Lower leg skin (tissue), 3 donors: ENCODE measurements around the gene WT1.

Experiments
- POLR2A ChIP-seq, 2 donors: fragments of 450-650 bp; IDR thresholded peaks; one replicate each; pipeline ENCODE4 v1.6.1; 2016 to 2017; ENCODE audit warnings: antibody characterized with exemption in 2 of 2, mild to moderate bottlenecking in 1 of 2, moderate library complexity in 1 of 2
- TF ChIP-seq, protein P1 (sequence below), 3 donors: fragments of 450-650 bp; IDR thresholded peaks; one replicate each; pipeline ENCODE4 v1.5.1; 2016; ENCODE audit warnings: antibody characterized with exemption in 3 of 3, mild to moderate bottlenecking in 3 of 3, moderate library complexity in 2 of 3

DNA sequence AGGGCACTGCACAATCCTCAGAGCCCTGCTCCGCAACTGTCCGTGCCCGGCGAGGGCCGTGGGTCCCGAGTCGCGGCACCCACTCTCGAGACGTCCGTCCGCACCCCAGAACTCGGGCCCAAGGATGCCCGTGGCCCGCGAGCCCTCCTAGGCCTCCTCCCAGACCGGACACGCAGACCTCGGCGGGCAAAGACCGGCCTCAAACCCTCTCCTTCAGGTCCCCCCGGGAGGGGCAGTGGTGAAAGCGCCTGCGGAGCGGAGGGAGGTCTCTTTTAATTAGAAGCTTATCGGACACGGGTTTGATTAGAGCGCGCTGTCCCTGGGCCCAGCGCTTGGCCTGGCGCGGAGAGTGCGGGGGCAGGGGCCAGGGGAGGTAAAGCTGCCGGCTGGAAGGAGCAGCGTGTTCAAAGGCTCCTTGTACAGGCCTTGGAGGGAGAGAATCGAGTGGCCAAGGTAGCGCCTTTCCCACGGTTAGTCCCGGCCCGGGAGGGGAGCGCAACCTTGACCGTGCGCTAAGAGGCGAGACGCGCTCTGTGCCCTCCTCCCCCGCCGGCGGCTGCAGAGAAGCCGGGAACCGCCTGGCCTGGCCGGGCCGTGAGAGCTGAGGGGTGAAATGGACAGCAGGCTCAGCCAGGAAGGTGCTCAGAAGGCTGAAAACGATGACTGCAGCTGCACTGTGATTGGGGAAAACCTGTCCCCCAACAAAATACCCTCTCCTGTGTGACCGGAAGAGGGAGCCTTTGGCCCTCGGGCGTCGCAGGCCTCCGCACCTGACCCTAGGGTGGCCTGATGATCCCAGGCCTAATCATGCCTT is 4.6 kb downstream of the WT1 start:
- TF ChIP-seq, protein P1, sequence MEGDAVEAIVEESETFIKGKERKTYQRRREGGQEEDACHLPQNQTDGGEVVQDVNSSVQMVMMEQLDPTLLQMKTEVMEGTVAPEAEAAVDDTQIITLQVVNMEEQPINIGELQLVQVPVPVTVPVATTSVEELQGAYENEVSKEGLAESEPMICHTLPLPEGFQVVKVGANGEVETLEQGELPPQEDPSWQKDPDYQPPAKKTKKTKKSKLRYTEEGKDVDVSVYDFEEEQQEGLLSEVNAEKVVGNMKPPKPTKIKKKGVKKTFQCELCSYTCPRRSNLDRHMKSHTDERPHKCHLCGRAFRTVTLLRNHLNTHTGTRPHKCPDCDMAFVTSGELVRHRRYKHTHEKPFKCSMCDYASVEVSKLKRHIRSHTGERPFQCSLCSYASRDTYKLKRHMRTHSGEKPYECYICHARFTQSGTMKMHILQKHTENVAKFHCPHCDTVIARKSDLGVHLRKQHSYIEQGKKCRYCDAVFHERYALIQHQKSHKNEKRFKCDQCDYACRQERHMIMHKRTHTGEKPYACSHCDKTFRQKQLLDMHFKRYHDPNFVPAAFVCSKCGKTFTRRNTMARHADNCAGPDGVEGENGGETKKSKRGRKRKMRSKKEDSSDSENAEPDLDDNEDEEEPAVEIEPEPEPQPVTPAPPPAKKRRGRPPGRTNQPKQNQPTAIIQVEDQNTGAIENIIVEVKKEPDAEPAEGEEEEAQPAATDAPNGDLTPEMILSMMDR (IDR thresholded peaks at IDR 0.05), result no peak
- TF ChIP-seq POLR2A (IDR thresholded peaks at IDR 0.05), result no peak
